OCI-LY3 (cell line): Measurements from ENCODE around the gene MAP2.

Experiments
- H2AFZ ChIP-seq: fragments of 200-600, 300-600 bp; shearing (Covaris generic); 2 replicates; pipeline ENCODE4 v1.6.0; 2014; ENCODE audit warnings: antibody characterized with exemption, low read depth, low read length
- H3K27ac ChIP-seq: fragments of 200-600, 300-600 bp; sonication (generic); 2 replicates; pipeline ENCODE4 v1.5.1; 2014; ENCODE audit warnings: mild to moderate bottlenecking, low read length, moderate library complexity, mixed read lengths
- H3K27me3 ChIP-seq: fragments of 200-600, 300-600 bp; sonication (generic); 2 replicates; pipeline ENCODE4 v1.6.1; 2014; ENCODE audit warnings: low read depth, low read length, mixed read lengths
- H3K36me3 ChIP-seq: fragments of 200-600, 300-600 bp; sonication (generic); replicated peaks from 2 replicates; pipeline ENCODE3; 2014; ENCODE audit warnings: low read depth, low read length, mixed read lengths
- H3K4me1 ChIP-seq: fragments of 300-600, 200-600 bp; sonication (generic); 2 replicates; pipeline ENCODE4 v1.6.1; 2014; ENCODE audit warnings: low read length, mixed read lengths
- H3K4me2 ChIP-seq: fragments of 200-600, 300-600 bp; sonication (generic); 2 replicates; pipeline ENCODE4 v1.6.1; 2014; ENCODE audit warnings: low read length, mixed read lengths
- H3K4me3 ChIP-seq: fragments of 300-600, 200-600 bp; sonication (generic); 2 replicates; pipeline ENCODE4 v1.5.1; 2014; ENCODE audit warnings: antibody characterized with exemption, mild to moderate bottlenecking, low read length, moderate library complexity
- H3K79me2 ChIP-seq: fragments of 300-600, 200-600 bp; shearing (Covaris generic); 2 replicates; pipeline ENCODE4 v1.6.1; 2014; ENCODE audit warnings: mild to moderate bottlenecking, low read length, mixed read lengths
- H3K9ac ChIP-seq: fragments of 300-600, 200-600 bp; shearing (Covaris generic); 2 replicates; pipeline ENCODE4 v1.6.0; 2014; ENCODE audit warnings: mild to moderate bottlenecking, low read length, moderate library complexity
- H3K9me3 ChIP-seq: fragments of 200-600, 300-600 bp; shearing (Covaris generic); 2 replicates; pipeline ENCODE4 v1.6.1; 2014; ENCODE audit warnings: low read length, mixed read lengths; ENCODE audit not compliant: insufficient read depth
- H4K20me1 ChIP-seq: fragments of 200-600, 300-600 bp; sonication (generic); 2 replicates; pipeline ENCODE4 v1.6.1; 2016; ENCODE audit warnings: low read length, mixed read lengths; ENCODE audit not compliant: insufficient read depth
- CTCF ChIP-seq: fragments of 200-600, 300-600 bp; sonication (generic); IDR thresholded peaks from 2 replicates; pipeline ENCODE4 v1.5.1; 2014; ENCODE audit warnings: antibody characterized with exemption, low read length, low read depth
- EZH2phosphoT487 ChIP-seq: fragments of 200-600 bp; shearing (Covaris generic); IDR thresholded peaks from 2 replicates; pipeline ENCODE4 v1.6.1; 2018; ENCODE audit warnings: antibody characterized with exemption, mixed run types, low read depth

The MAP2 gene

GRCh38 chr2:209389171-209389618, 34.7 kb upstream of the MAP2 start:
- no peak overlapping the region for H3K27ac ChIP-seq
- no peaks in the 10 kb centered on the region for H3K4me1 ChIP-seq
- TF ChIP-seq EZH2phosphoT487: no peak
- H3K36me3 ChIP-seq: no peaks in the 10 kb centered on the region
- H4K20me1 ChIP-seq: peaks cover 7% of the 10 kb centered on the region; the same call in 1 of the 2 replicates
- H3K9ac ChIP-seq: no peak overlapping the region
- no peak overlapping the region for H2AFZ ChIP-seq
- H3K9me3 ChIP-seq: no peaks in the 10 kb centered on the region
- no peak overlapping the region for H3K4me2 ChIP-seq
- H3K4me3 ChIP-seq: no peak overlapping the region
- H3K27me3 ChIP-seq: peaks cover 52% of the 10 kb centered on the region
- no peaks in the 10 kb centered on the region for H3K79me2 ChIP-seq

- Histone ChIP-seq H3K79me2 (no peaks in the 10 kb centered on the region), H4K20me1 (peaks cover 1% of the 10 kb centered on the region; the same call in 1 of the 2 replicates), H3K9me3 (no peaks in the 10 kb centered on the region), H2AFZ (no peak overlapping the region), H3K4me2 (no peak overlapping the region), H3K36me3 (no peaks in the 10 kb centered on the region), H3K27ac (no peak overlapping the region), H3K9ac (no peak overlapping the region), H3K4me3 (no peak overlapping the region), H3K4me1 (no peaks in the 10 kb centered on the region), H3K27me3 (peaks cover 45% of the 10 kb centered on the region)
- TF ChIP-seq CTCF (no peak), EZH2phosphoT487 (no peak)
Measured at GRCh38 chr2:209390839-209391238, 33.0 kb upstream of the MAP2 start.

- peaks cover 39% of the 10 kb centered on the region for H3K27me3 ChIP-seq
- no peak overlapping the region for H2AFZ ChIP-seq
- H3K9me3 ChIP-seq: no peaks in the 10 kb centered on the region
- no peaks in the 10 kb centered on the region for H3K36me3 ChIP-seq
- no peak overlapping the region for H3K4me2 ChIP-seq
- no peak overlapping the region for H3K27ac ChIP-seq
- H3K79me2 ChIP-seq: no peaks in the 10 kb centered on the region
- TF ChIP-seq EZH2phosphoT487: no peak
- TF ChIP-seq CTCF: no peak
- no peak overlapping the region for H3K9ac ChIP-seq
- no peak overlapping the region for H3K4me3 ChIP-seq
- no peaks in the 10 kb centered on the region for H3K4me1 ChIP-seq
- H4K20me1 ChIP-seq: no peaks in the 10 kb centered on the region
Measured at GRCh38 chr2:209391776-209392401, 32.0 kb upstream of the MAP2 start.

GRCh38 chr2:209395229-209395628, 28.6 kb upstream of the MAP2 start:
- no peaks in the 10 kb centered on the region for H3K9me3 ChIP-seq
- H4K20me1 ChIP-seq: no peaks in the 10 kb centered on the region
- no peak overlapping the region for H3K4me2 ChIP-seq
- no peak overlapping the region for H3K9ac ChIP-seq
- no peak overlapping the region for H3K4me3 ChIP-seq
- H3K4me1 ChIP-seq: no peaks in the 10 kb centered on the region
- H3K27me3 ChIP-seq: peaks cover 23% of the 10 kb centered on the region
- TF ChIP-seq EZH2phosphoT487 (no peak), CTCF (no peak)
- no peaks in the 10 kb centered on the region for H3K36me3 ChIP-seq
- no peak overlapping the region for H2AFZ ChIP-seq
- H3K27ac ChIP-seq: no peak overlapping the region
- H3K79me2 ChIP-seq: no peaks in the 10 kb centered on the region
